Activated B cell treated with CpG ODN at 0.5 μM for 24 hours (primary cell): ENCODE data around the gene ACADVL. TPM values are rescaled to one million over a fixed set of nuclear protein-coding genes. Genes with fewer than 3 reads are reported as not detected.

ENCODE experiments used
- ATAC-seq: fragments of 200-7000 bp; cut with Tn5 transposase; one replicate; pipeline ENCODE4 v1.10.0; 2021; ENCODE audit warnings: low read depth, mild to moderate bottlenecking, moderate library complexity
- CTCF ChIA-PET: fragments of 350-600 bp; sonication (Branson Sonifier 250); formaldehyde crosslinking; loops from one replicate; lab custom pipeline; 2021; ENCODE audit warnings: antibody characterized with exemption; lab: Charles Lee
- POLR2A ChIA-PET: fragments of 350-600 bp; sonication (Branson Sonifier 250); formaldehyde crosslinking; loops from one replicate; lab custom pipeline; 2021; ENCODE audit warnings: antibody characterized with exemption; lab: Charles Lee
- DNase-seq: peaks from one replicate; pipeline ENCODE4 v3.0.0; 2022
- H3K27ac Mint-ChIP-seq: one replicate; pipeline ENCODE4 v1.8.0; 2020; ENCODE audit warnings: mixed read lengths
- H3K27me3 Mint-ChIP-seq: one replicate; pipeline ENCODE4 v1.8.0; 2021; ENCODE audit warnings: mixed read lengths
- H3K36me3 Mint-ChIP-seq: one replicate; pipeline ENCODE4 v1.8.0; 2021; ENCODE audit warnings: low read depth, mixed read lengths
- H3K4me1 Mint-ChIP-seq: one replicate; pipeline ENCODE4 v1.8.0; 2021; ENCODE audit warnings: mixed read lengths
- H3K4me3 Mint-ChIP-seq: one replicate; pipeline ENCODE4 v1.8.0; 2020; ENCODE audit warnings: mild to moderate bottlenecking, mixed read lengths
- H3K9me3 Mint-ChIP-seq: one replicate; pipeline ENCODE4 v1.8.0; 2020; ENCODE audit warnings: mixed read lengths
- CTCF ChIP-seq: fragments of 200-600 bp; IDR thresholded peaks from one replicate; pipeline ENCODE4 v1.8.0; 2022; ENCODE audit warnings: antibody characterized with exemption, mild to moderate bottlenecking
- intact Hi-C: fragments of 100-400 bp; cut with micrococcal nuclease; formaldehyde crosslinking; loops from one replicate; pipeline ENCODE4 v1.15.1; 2024
- total RNA-seq: library from RNA; stranded (reverse); gene quantifications from 2 replicates; pipeline ENCODE4 v1.2.3, GENCODE V29; 2022

Gene ACADVL
- total RNA-seq, 1 donor from 2014 or later: 469 TPM

- intact Hi-C loops: loop anchor here (1.0 kb wide), 3 partner anchors 14 to 29 kb away; no protein-coding TSS in a partner anchor
- peaks cover 54% of the 10 kb centered on the region for H3K36me3 Mint-ChIP-seq
- CTCF ChIA-PET: interaction anchor here (1.1 kb wide), 1 partner anchor 14 kb away, joined by 4 read pairs; no protein-coding TSS in a partner anchor
- no peaks in the 10 kb centered on the region for H3K9me3 Mint-ChIP-seq
- no peak for TF ChIP-seq CTCF
- peaks cover 51% of the 10 kb centered on the region for H3K4me1 Mint-ChIP-seq
- peak within 1 kb of the TSS; percentile 86 for H3K4me3 Mint-ChIP-seq
- H3K27ac Mint-ChIP-seq: peak within 1 kb of the TSS; percentile 88
- peak; percentile 93 for DNase-seq
- no peaks in the 10 kb centered on the region for H3K27me3 Mint-ChIP-seq
- peak; percentile 47 for ATAC-seq
- POLR2A ChIA-PET: interaction anchor here (0.5 to 15.0 kb wide), 14 partner anchors 9 to 1090 kb away, joined by 3 to 245 read pairs (median 5); partner anchors contain the start of genes ACADVL, ACAP1, CTDNEP1 and DLG4
Measured at GRCh38 chr17:7234083-7234951, 14.6 kb downstream of the ACADVL start, which contains the start of gene DVL2. Gene DVL2, minus strand, starts transcription at chr17:7234517. Its CDS starts 255 bp downstream, at chr17:7234262.

GRCh38 chr17:7235693-7236665 is 16.2 kb downstream of the ACADVL start:
- DNase-seq: no peak
- Mint-ChIP-seq H3K27ac (peak overlapping the region; percentile 88), H3K36me3 (peaks cover 54% of the 10 kb centered on the region), H3K9me3 (no peaks in the 10 kb centered on the region), H3K4me3 (peak overlapping the region; percentile 86), H3K27me3 (no peaks in the 10 kb centered on the region), H3K4me1 (peaks cover 65% of the 10 kb centered on the region)
- ATAC-seq: no peak
- POLR2A ChIA-PET: interaction anchor here (0.5 to 15.0 kb wide), 4 partner anchors 14 to 70 kb away, joined by 4 to 245 read pairs (median 70); partner anchors contain the start of genes ACADVL, CTDNEP1, DLG4 and ELP5
- TF ChIP-seq CTCF: no peak
- CTCF ChIA-PET: no interaction called here
- intact Hi-C loops: loop anchor here (5.0 kb wide), 1 partner anchor 451 kb away; the partner anchor contains the start of genes TP53 and WRAP53

GRCh38 chr17:7236808-7237207 is 17.1 kb downstream of the ACADVL start:
- Mint-ChIP-seq H3K36me3 (peaks cover 60% of the 10 kb centered on the region), H3K27ac (peak overlapping the region; percentile 90), H3K9me3 (no peaks in the 10 kb centered on the region), H3K27me3 (no peaks in the 10 kb centered on the region), H3K4me3 (peak overlapping the region; percentile 99), H3K4me1 (peaks cover 71% of the 10 kb centered on the region)
- POLR2A ChIA-PET: interaction anchor here (0.8 to 15.0 kb wide), 5 partner anchors 13 to 936 kb away, joined by 3 to 245 read pairs (median 4); partner anchors contain the start of genes ACADVL, CTDNEP1, DLG4 and ELP5
- TF ChIP-seq CTCF: no peak
- intact Hi-C loops: loop anchor here (5.0 kb wide), 1 partner anchor 450 kb away; the partner anchor contains the start of genes TP53 and WRAP53
- DNase-seq (no peak), ATAC-seq (no peak)
- CTCF ChIA-PET: no interaction called here

GRCh38 chr17:7237266-7237760 is 17.6 kb downstream of the ACADVL start:
- peaks cover 71% of the 10 kb centered on the region for H3K4me1 Mint-ChIP-seq
- ATAC-seq: no peak
- H3K9me3 Mint-ChIP-seq: no peaks in the 10 kb centered on the region
- peak overlapping the region; percentile 99 for H3K4me3 Mint-ChIP-seq
- POLR2A ChIA-PET: interaction anchor here (0.6 to 15.0 kb wide), 14 partner anchors 13 to 936 kb away, joined by 3 to 245 read pairs (median 6); partner anchors contain the start of genes ACADVL, ACAP1, CTDNEP1 and DLG4
- intact Hi-C loops: loop anchor here (5.0 kb wide), 1 partner anchor 450 kb away; the partner anchor contains the start of genes TP53 and WRAP53
- H3K27ac Mint-ChIP-seq: peak overlapping the region; percentile 90
- H3K36me3 Mint-ChIP-seq: peaks cover 64% of the 10 kb centered on the region
- CTCF ChIA-PET: no interaction called here
- H3K27me3 Mint-ChIP-seq: no peaks in the 10 kb centered on the region
- DNase-seq: no peak
- TF ChIP-seq CTCF: no peak
